Measurements from ENCODE around the gene OGT. TPM values are rescaled to one million over a fixed set of nuclear protein-coding genes. Genes with fewer than 3 reads are reported as not detected.

OGT gene
- total RNA-seq, 4 donors from 2014 or later: 54.2 to 90.1 (median 68.1) TPM

DNA sequence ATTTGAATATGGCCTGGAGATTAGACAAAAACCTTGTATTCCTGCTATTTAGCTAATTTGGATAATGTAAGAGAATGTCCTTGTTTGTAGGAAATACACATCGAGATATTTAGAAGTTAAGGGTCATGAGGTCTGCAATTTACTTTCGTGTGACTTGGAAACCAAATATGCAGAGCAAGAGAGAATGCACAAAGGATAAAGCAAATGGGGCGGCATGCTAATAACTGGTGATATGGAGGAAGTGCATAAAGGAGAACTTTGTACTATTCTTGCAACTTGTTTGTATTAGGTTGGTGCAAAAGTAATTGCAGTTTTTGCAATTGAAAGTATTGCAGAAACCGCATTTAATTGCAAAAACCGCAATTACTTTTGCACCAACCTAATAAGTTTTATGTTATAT, 92.6 kb downstream of the OGT start:
- WGBS: 87% methylated on average over 5 of the region's 5 CpGs
- no peak for DNase-seq (ENCODE audit: extremely low spot score)
- no peaks in the 10 kb centered on the region for H3K27me3 ChIP-seq
- intact Hi-C loops (cut with DNase I): no loop called here
- H3K36me3 ChIP-seq: no peaks in the 10 kb centered on the region
- no peak for TF ChIP-seq POLR2AphosphoS5 (IDR thresholded peaks at IDR 0.05)
- TF ChIP-seq EP300 (IDR thresholded peaks at IDR 0.05): no peak
- TF ChIP-seq POLR2A (IDR thresholded peaks at IDR 0.05; ENCODE audit: low read depth): no peak
- TF ChIP-seq CTCF (IDR thresholded peaks at IDR 0.05): no peak
- peaks cover 14 to 25% (median 23%) of the 10 kb centered on the region in 4 donors for H3K4me1 ChIP-seq
- no peaks in the 10 kb centered on the region for H3K9me3 ChIP-seq
- no peak overlapping the region for H3K4me3 ChIP-seq
- H3K27ac ChIP-seq (replicated peaks in 1 of 4): no peak overlapping the region

Small RNA genes lying within 50 kb of the gene (small RNA-seq; reads per million reads assigned to genes)
- gene RF00019: 0 reads per million in 3 donors

Other genes starting within 250 kb of the OGT start
- 100 to 1,000 TPM; 191 to 237 (median 235) TPM for gene NONO, start 249.5 kb upstream of the OGT start, total RNA-seq
- 10 to 100 TPM; 12.0 to 35.7 (median 22.2) TPM for gene ITGB1BP2, start 231.4 kb upstream of the OGT start, total RNA-seq
- gene TAF1, start 166.7 kb upstream of the OGT start, total RNA-seq: 10 to 100 TPM; 34.3 to 59.4 (median 41.4) TPM
- 1 to 10 TPM in 3 of 4 donors, under 1 TPM in 1; 0.65 to 2.9 (median 1.2) TPM for gene GCNA, start 45.3 kb downstream of the OGT start, total RNA-seq
- gene CXCR3, start 85.4 kb downstream of the OGT start, total RNA-seq: under 1 TPM in 3 of 4 donors, not detected in 1; 0.17 to 0.83 (median 0.42) TPM
- not detected for gene CXorf49, start 185.2 kb downstream of the OGT start, total RNA-seq
- gene CXorf49B, start 230.2 kb downstream of the OGT start, total RNA-seq: not detected